ENCODE measurements around the gene SAG.
A peak's percentile ranks its signal among the peaks of the same experiment; 100 is the strongest.

Gene SAG

GRCh38 chr2:233358947-233359346, 51.3 kb downstream of the SAG start:
- in situ Hi-C loops (cut with MboI; ENCODE audit: low pct_unique_long_range_greater_than_20kb, low sequenced_read_pairs, unreplicated experiment): no loop called here

GRCh38 chr2:233359823-233360222, 52.2 kb downstream of the SAG start:
- no peak for DNase-seq (ENCODE audit: low spot score)
- no peak for TF ChIP-seq CTCF (IDR thresholded peaks at IDR 0.05; ENCODE audit: extremely low read depth, insufficient read depth, missing control alignments)
- in situ Hi-C loops (cut with MboI; ENCODE audit: low pct_unique_long_range_greater_than_20kb, low sequenced_read_pairs, unreplicated experiment): no loop called here

More at GRCh38 chr2:233358947-233359346, 51.3 kb downstream of the SAG start:
- no peak for TF ChIP-seq CTCF (IDR thresholded peaks at IDR 0.05; ENCODE audit: extremely low read depth, insufficient read depth, missing control alignments)
- DNase-seq (ENCODE audit: low spot score): no peak

GRCh38 chr2:233360771-233361176, 53.2 kb downstream of the SAG start:
- TF ChIP-seq CTCF (IDR thresholded peaks at IDR 0.05; ENCODE audit: extremely low read depth, insufficient read depth, missing control alignments): no peak
- DNase-seq (ENCODE audit: low spot score): no peak
- in situ Hi-C loops (cut with MboI; ENCODE audit: low pct_unique_long_range_greater_than_20kb, low sequenced_read_pairs, unreplicated experiment): no loop called here

- TF ChIP-seq CTCF (IDR thresholded peaks at IDR 0.05; ENCODE audit: extremely low read depth, insufficient read depth, missing control alignments): no peak
- in situ Hi-C loops (cut with MboI; ENCODE audit: low pct_unique_long_range_greater_than_20kb, low sequenced_read_pairs, unreplicated experiment): no loop called here
- DNase-seq (ENCODE audit: low spot score): no peak
These were observed 53.7 kb downstream of the SAG start for GRCh38 chr2:233361297-233361696.

- no peak for DNase-seq (ENCODE audit: low spot score)
- in situ Hi-C loops (cut with MboI; ENCODE audit: low pct_unique_long_range_greater_than_20kb, low sequenced_read_pairs, unreplicated experiment): no loop called here
- no peak for TF ChIP-seq CTCF (IDR thresholded peaks at IDR 0.05; ENCODE audit: extremely low read depth, insufficient read depth, missing control alignments)
These were observed 55.1 kb downstream of the SAG start for GRCh38 chr2:233362742-233363141.

GRCh38 chr2:233363744-233364235, 56.2 kb downstream of the SAG start:
- peak; percentile 38 for DNase-seq (ENCODE audit: low spot score)
- TF ChIP-seq CTCF (IDR thresholded peaks at IDR 0.05; ENCODE audit: extremely low read depth, insufficient read depth, missing control alignments): no peak
- in situ Hi-C loops (cut with MboI; ENCODE audit: low pct_unique_long_range_greater_than_20kb, low sequenced_read_pairs, unreplicated experiment): no loop called here
